HG03196 (cell line): ENCODE data around the gene ISCA2.
"Not testable (repeated sequence)": the region's sequence is repeated elsewhere in the genome, so short reads cannot be mapped to it uniquely, and the experiment has no call there.

Experiments
- ATAC-seq: cut with Tn5 transposase; IDR thresholded peaks from one replicate; pipeline ENCODE4 v1.9.1; 2021; ENCODE audit not compliant: unreplicated experiment

The ISCA2 gene

GRCh38 chr14:74526854-74527585, 33.5 kb downstream of the ISCA2 start:
- no peak for ATAC-seq

- no peak for ATAC-seq
Observed at GRCh38 chr14:74527736-74528280, 34.2 kb downstream of the ISCA2 start.

- ATAC-seq: no peak
Observed at GRCh38 chr14:74528406-74528805, 34.8 kb downstream of the ISCA2 start.

GRCh38 chr14:74528886-74529285, 35.3 kb downstream of the ISCA2 start:
- ATAC-seq: no peak

- no peak for ATAC-seq
Observed at GRCh38 chr14:74531006-74531405, 37.4 kb downstream of the ISCA2 start.

- no peak for ATAC-seq
Observed at GRCh38 chr14:74531467-74531866, 37.9 kb downstream of the ISCA2 start.

- ATAC-seq: no peak
Observed at GRCh38 chr14:74532246-74532645, 38.7 kb downstream of the ISCA2 start.

- ATAC-seq: no peak
Observed at GRCh38 chr14:74533576-74533975, 40.0 kb downstream of the ISCA2 start.

GRCh38 chr14:74535756-74536325, 42.3 kb downstream of the ISCA2 start:
- no peak for ATAC-seq

- ATAC-seq: not testable (repeated sequence)
Observed at GRCh38 chr14:74536336-74536735, 42.8 kb downstream of the ISCA2 start.

- ATAC-seq: no peak
Observed at GRCh38 chr14:74538411-74539391, 45.1 kb downstream of the ISCA2 start.

GRCh38 chr14:74539503-74539902, 45.9 kb downstream of the ISCA2 start:
- ATAC-seq: no peak

- ATAC-seq: no peak
Observed at GRCh38 chr14:74541225-74541624, 47.7 kb downstream of the ISCA2 start.

- ATAC-seq: no peak
Observed at GRCh38 chr14:74542056-74542685, 48.6 kb downstream of the ISCA2 start.

GRCh38 chr14:74543771-74544438, 50.3 kb downstream of the ISCA2 start:
- ATAC-seq: no peak

- no peak for ATAC-seq
Observed at GRCh38 chr14:74545386-74545785, 51.8 kb downstream of the ISCA2 start.

- ATAC-seq: no peak
Observed at GRCh38 chr14:74546416-74546815, 52.9 kb downstream of the ISCA2 start.
